Measurements from ENCODE around the gene STX8.

STX8 gene

GRCh38 chr17:9269350-9270035 lies 306.1 kb downstream of the STX8 start:
- peaks cover 0 to 4% (median 0%) of the 10 kb centered on the region in 3 donors for H3K36me3 ChIP-seq
- no peak for DNase-seq
- no peak overlapping the region for H3K4me3 ChIP-seq
- intact Hi-C loops (cut with DNase I; ENCODE audit: low total_unique reads): no loop called here
- H3K27ac ChIP-seq: no peak overlapping the region
- H3K9me3 ChIP-seq: no peaks in the 10 kb centered on the region
- no peaks in the 10 kb centered on the region for H3K27me3 ChIP-seq
- TF ChIP-seq, protein P1, sequence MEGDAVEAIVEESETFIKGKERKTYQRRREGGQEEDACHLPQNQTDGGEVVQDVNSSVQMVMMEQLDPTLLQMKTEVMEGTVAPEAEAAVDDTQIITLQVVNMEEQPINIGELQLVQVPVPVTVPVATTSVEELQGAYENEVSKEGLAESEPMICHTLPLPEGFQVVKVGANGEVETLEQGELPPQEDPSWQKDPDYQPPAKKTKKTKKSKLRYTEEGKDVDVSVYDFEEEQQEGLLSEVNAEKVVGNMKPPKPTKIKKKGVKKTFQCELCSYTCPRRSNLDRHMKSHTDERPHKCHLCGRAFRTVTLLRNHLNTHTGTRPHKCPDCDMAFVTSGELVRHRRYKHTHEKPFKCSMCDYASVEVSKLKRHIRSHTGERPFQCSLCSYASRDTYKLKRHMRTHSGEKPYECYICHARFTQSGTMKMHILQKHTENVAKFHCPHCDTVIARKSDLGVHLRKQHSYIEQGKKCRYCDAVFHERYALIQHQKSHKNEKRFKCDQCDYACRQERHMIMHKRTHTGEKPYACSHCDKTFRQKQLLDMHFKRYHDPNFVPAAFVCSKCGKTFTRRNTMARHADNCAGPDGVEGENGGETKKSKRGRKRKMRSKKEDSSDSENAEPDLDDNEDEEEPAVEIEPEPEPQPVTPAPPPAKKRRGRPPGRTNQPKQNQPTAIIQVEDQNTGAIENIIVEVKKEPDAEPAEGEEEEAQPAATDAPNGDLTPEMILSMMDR (IDR thresholded peaks at IDR 0.05): no peak
- peaks cover 0 to 22% (median 12%) of the 10 kb centered on the region in 4 donors for H3K4me1 ChIP-seq

DNA sequence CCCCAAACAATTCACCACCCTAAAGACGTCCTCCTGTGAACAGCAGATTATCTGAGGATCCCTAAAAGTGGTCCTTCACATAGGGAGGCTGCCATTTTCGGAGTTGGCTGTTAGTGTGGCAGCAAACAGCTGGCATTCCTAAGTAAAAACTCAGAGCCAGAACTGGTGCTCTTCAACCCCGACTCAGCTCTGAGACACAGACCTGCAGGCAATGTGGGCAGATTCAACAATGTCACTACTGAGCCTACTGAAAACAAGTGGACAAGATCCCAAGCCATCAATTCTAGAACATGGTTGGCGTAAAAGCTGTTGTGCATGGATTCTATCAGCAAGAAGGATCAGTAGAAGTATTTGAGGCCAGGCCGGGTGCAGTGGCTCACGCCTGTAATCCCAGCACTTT lies 307.1 kb downstream of the STX8 start:
- peaks cover 0 to 22% (median 9%) of the 10 kb centered on the region in 4 donors for H3K4me1 ChIP-seq
- H3K27ac ChIP-seq: no peak overlapping the region

GRCh38 chr17:9266697-9267117 lies 308.9 kb downstream of the STX8 start:
- no peak for DNase-seq
- Histone ChIP-seq H3K27me3 (no peaks in the 10 kb centered on the region), H3K27ac (no peak overlapping the region), H3K4me3 (no peak overlapping the region), H3K4me1 (peaks cover 0 to 16% (median 6%) of the 10 kb centered on the region in 4 donors), H3K9me3 (peaks cover 0 to 4% (median 0%) of the 10 kb centered on the region in 3 donors), H3K36me3 (no peaks in the 10 kb centered on the region)
- TF ChIP-seq, protein P1 (IDR thresholded peaks at IDR 0.05): no peak
- intact Hi-C loops (cut with DNase I; ENCODE audit: low total_unique reads): no loop called here

More for the DNA sequence above, 307.1 kb downstream of the STX8 start:
- TF ChIP-seq, protein P1 (IDR thresholded peaks at IDR 0.05): no peak
- Histone ChIP-seq H3K4me3 (no peak overlapping the region), H3K27me3 (no peaks in the 10 kb centered on the region), H3K36me3 (peaks cover 0 to 3% (median 0%) of the 10 kb centered on the region in 3 donors), H3K9me3 (peaks cover 0 to 4% (median 0%) of the 10 kb centered on the region in 3 donors)
- intact Hi-C loops (cut with DNase I; ENCODE audit: low total_unique reads): no loop called here
- no peak for DNase-seq

GRCh38 chr17:9266031-9266680 lies 309.5 kb downstream of the STX8 start:
- Histone ChIP-seq H3K36me3 (no peaks in the 10 kb centered on the region), H3K4me1 (peaks cover 0 to 16% (median 6%) of the 10 kb centered on the region in 4 donors), H3K27ac (no peak overlapping the region), H3K9me3 (peaks cover 0 to 4% (median 0%) of the 10 kb centered on the region in 3 donors), H3K4me3 (no peak overlapping the region), H3K27me3 (no peaks in the 10 kb centered on the region)
- TF ChIP-seq, protein P1 (IDR thresholded peaks at IDR 0.05): no peak
- intact Hi-C loops (cut with DNase I; ENCODE audit: low total_unique reads): no loop called here
- no peak for DNase-seq

GRCh38 chr17:9261081-9262012 lies 314.3 kb downstream of the STX8 start:
- no peak overlapping the region for H3K4me3 ChIP-seq
- peaks cover 0 to 9% (median 7%) of the 10 kb centered on the region in 4 donors for H3K4me1 ChIP-seq
- intact Hi-C loops (cut with DNase I; ENCODE audit: low total_unique reads): no loop called here

More at GRCh38 chr17:9261081-9262012, 314.3 kb downstream of the STX8 start:
- H3K36me3 ChIP-seq: no peaks in the 10 kb centered on the region
- H3K9me3 ChIP-seq: peaks cover 0 to 4% (median 0%) of the 10 kb centered on the region in 3 donors
- TF ChIP-seq, protein P1 (IDR thresholded peaks at IDR 0.05): no peak
- DNase-seq: no peak
- H3K27ac ChIP-seq: no peak overlapping the region
- H3K27me3 ChIP-seq: no peaks in the 10 kb centered on the region
